ENCODE data around the gene GPR162. TPM values are rescaled to one million over a fixed set of nuclear protein-coding genes. Genes with fewer than 3 reads are reported as not detected.

GPR162 gene
- total and polyA plus RNA-seq, 2 experiments from 2014 or later = 38.6 to 41.1 TPM

GRCh38 chr12:6817098-6817497 lies 4.5 kb upstream of the GPR162 start:
- Histone ChIP-seq H3K9me3 (ENCODE audit: low read depth) (no peaks in the 10 kb centered on the region), H3K4me1 (ENCODE audit: low read depth) (peaks cover 21% of the 10 kb centered on the region), H3K27ac (no peak overlapping the region), H3K27me3 (no peaks in the 10 kb centered on the region), H3K4me3 (no peak overlapping the region), H3K36me3 (no peaks in the 10 kb centered on the region)
- DNase-seq (ENCODE audit: low read depth in 1 of 2, low spot score in 1 of 2) = no peak
- TF ChIP-seq CTCF (IDR thresholded peaks at IDR 0.05; ENCODE audit: low read depth, low read length) = no peak

GRCh38 chr12:6817662-6818157 lies 3.9 kb upstream of the GPR162 start:
- H3K36me3 ChIP-seq = no peaks in the 10 kb centered on the region
- H3K9me3 ChIP-seq (ENCODE audit: low read depth) = no peaks in the 10 kb centered on the region
- DNase-seq (ENCODE audit: low read depth in 1 of 2, low spot score in 1 of 2) = no peak
- no peak overlapping the region for H3K27ac ChIP-seq
- H3K27me3 ChIP-seq = no peaks in the 10 kb centered on the region
- H3K4me1 ChIP-seq (ENCODE audit: low read depth) = peaks cover 27% of the 10 kb centered on the region
- no peak overlapping the region for H3K4me3 ChIP-seq
- no peak for TF ChIP-seq CTCF (IDR thresholded peaks at IDR 0.05; ENCODE audit: low read depth, low read length)

DNA sequence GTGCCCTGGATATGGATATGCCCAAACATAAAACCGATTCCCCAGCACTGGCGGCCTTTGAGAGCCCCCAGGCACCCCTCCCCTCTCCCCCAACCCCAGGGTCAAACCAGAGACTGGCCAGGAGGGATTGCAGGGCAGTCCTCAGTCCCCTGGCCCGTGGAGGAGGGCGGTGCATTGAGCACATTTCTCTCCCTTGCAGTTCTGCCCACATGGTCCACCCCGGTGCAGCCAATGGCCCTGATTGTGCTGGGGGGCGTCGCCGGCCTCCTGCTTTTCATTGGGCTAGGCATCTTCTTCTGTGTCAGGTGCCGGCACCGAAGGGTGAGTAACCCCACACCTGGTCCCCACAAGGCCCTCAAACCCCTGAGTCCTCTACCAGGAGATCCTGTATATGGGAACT lies 3.4 kb upstream of the GPR162 start:
- peak overlapping the region; percentile 46 for H3K27ac ChIP-seq
- H3K9me3 ChIP-seq (ENCODE audit: low read depth) = no peaks in the 10 kb centered on the region
- TF ChIP-seq CTCF (IDR thresholded peaks at IDR 0.05; ENCODE audit: low read depth, low read length) = no peak
- H3K4me3 ChIP-seq = no peak overlapping the region
- no peaks in the 10 kb centered on the region for H3K36me3 ChIP-seq
- H3K4me1 ChIP-seq (ENCODE audit: low read depth) = peaks cover 27% of the 10 kb centered on the region
- peak in 1 of 2 donors; percentile 60 for DNase-seq (ENCODE audit: low read depth in 1 of 2, low spot score in 1 of 2)
- H3K27me3 ChIP-seq = no peaks in the 10 kb centered on the region

DNA sequence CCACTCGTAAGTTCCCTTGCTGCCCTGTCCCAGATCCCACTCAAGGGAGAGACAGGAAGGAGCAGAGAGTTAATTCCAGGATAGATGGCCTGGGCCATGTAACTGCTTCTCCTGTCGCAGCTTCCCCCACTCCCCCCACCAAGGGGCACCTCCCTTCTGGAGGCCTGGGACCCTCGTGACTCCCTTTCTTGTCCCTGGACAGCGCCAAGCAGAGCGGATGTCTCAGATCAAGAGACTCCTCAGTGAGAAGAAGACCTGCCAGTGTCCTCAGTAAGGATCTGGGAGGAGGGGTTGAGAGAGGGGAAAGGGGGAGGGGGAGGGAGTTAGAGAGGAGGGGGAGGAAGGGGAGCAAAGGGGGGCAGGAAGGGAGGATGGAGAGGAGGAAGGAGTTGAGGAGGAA lies 3.0 kb upstream of the GPR162 start:
- no peaks in the 10 kb centered on the region for H3K9me3 ChIP-seq (ENCODE audit: low read depth)
- no peaks in the 10 kb centered on the region for H3K27me3 ChIP-seq
- H3K36me3 ChIP-seq = no peaks in the 10 kb centered on the region
- TF ChIP-seq CTCF (IDR thresholded peaks at IDR 0.05; ENCODE audit: low read depth, low read length) = no peak
- DNase-seq (ENCODE audit: low read depth in 1 of 2, low spot score in 1 of 2) = no peak
- H3K4me1 ChIP-seq (ENCODE audit: low read depth) = peaks cover 27% of the 10 kb centered on the region
- no peak overlapping the region for H3K4me3 ChIP-seq
- peak overlapping the region; percentile 46 for H3K27ac ChIP-seq

- Histone ChIP-seq H3K9me3 (ENCODE audit: low read depth) (no peaks in the 10 kb centered on the region), H3K27me3 (no peaks in the 10 kb centered on the region), H3K4me3 (no peak overlapping the region), H3K36me3 (no peaks in the 10 kb centered on the region), H3K27ac (no peak overlapping the region), H3K4me1 (ENCODE audit: low read depth) (peaks cover 27% of the 10 kb centered on the region)
- DNase-seq (ENCODE audit: low read depth in 1 of 2, low spot score in 1 of 2) = no peak
- TF ChIP-seq CTCF (IDR thresholded peaks at IDR 0.05; ENCODE audit: low read depth, low read length) = no peak
Measured at GRCh38 chr12:6819106-6820030, 2.3 kb upstream of the GPR162 start.
